Measurements from ENCODE around the gene NHLRC4. TPM values are rescaled to one million over a fixed set of nuclear protein-coding genes. Genes with fewer than 3 reads are reported as not detected.

Gene NHLRC4
- total and polyA plus RNA-seq, 2 of the 13 experiments (the other 11 are each of a cell fraction or from before 2014, with no cell fraction given) = 0.40 to 0.59 TPM

DNA sequence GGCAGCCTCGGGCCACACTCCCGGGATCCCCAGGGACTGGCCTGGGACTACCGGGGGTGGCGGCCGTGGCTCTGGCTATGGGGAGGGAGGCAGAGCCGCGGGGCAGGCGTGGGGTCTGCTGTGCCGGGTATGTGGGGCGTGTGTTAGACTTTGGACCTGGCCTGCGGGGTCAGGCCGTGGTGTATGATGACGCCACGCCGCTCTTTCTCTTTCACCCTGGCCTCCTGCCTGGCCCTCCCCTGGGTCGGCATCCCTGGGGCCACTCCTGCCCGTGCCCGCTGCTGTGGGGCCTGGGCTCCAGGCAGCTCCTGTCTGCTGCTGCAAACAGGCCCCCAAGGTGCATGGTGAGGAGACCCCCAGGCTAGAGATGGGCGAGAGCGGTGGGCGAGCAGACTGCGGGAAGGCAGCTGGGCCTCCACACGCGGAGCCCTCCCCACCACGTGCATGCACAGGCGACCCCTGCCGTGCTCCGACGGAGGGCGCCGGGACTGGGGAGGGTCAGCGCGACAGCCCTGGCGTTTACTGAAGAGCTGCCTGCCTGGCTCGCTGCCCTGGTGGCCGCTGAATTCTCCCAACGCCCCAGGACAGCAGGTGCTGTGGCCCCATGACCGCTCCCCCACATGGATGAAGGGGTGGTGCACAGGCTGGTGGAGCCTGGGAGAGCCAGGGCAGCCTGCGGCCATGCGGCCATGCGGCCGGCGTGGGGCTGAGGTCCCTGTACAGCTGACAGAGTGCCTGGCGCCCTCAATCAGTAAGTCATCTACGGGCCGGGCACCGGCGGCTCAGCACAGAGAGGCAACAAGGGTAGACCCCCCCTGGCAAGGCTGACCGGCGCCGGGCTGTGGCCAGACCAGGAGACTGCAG lies 23.3 kb upstream of the NHLRC4 start (continued):
- TF ChIP-seq, protein P1, sequence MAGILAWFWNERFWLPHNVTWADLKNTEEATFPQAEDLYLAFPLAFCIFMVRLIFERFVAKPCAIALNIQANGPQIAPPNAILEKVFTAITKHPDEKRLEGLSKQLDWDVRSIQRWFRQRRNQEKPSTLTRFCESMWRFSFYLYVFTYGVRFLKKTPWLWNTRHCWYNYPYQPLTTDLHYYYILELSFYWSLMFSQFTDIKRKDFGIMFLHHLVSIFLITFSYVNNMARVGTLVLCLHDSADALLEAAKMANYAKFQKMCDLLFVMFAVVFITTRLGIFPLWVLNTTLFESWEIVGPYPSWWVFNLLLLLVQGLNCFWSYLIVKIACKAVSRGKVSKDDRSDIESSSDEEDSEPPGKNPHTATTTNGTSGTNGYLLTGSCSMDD (CRISPR knock-in tag; IDR thresholded peaks at IDR 0.05) = no peak
- TF ChIP-seq MAFG (CRISPR knock-in tag; IDR thresholded peaks at IDR 0.05) (no peak), KLF15 (CRISPR knock-in tag; IDR thresholded peaks at IDR 0.05; ENCODE audit: borderline replicate concordance) (no peak), ZNF598 (CRISPR knock-in tag; IDR thresholded peaks at IDR 0.05; ENCODE audit: borderline replicate concordance) (no peak), ZNF282 (IDR thresholded peaks at IDR 0.05; ENCODE audit: partially characterized antibody) (no peak), ZNF484 (CRISPR knock-in tag; IDR thresholded peaks at IDR 0.05; ENCODE audit: borderline replicate concordance, low read depth) (no peak), ZNF207 (IDR thresholded peaks at IDR 0.05; ENCODE audit: borderline replicate concordance) (no peak), ZNF3 (CRISPR knock-in tag; IDR thresholded peaks at IDR 0.05) (no peak), ZNF543 (CRISPR knock-in tag; IDR thresholded peaks at IDR 0.05) (no peak), ZSCAN29 (CRISPR knock-in tag; conservative IDR thresholded peaks at IDR 0.05) (no peak), ZNF615 (CRISPR knock-in tag; IDR thresholded peaks at IDR 0.05; ENCODE audit: borderline replicate concordance) (no peak), ZNF616 (CRISPR knock-in tag; IDR thresholded peaks at IDR 0.05; ENCODE audit: low read depth) (no peak), ZNF562 (CRISPR knock-in tag; IDR thresholded peaks at IDR 0.05; ENCODE audit: borderline replicate concordance) (no peak), ZNF775 (CRISPR knock-in tag; IDR thresholded peaks at IDR 0.05; ENCODE audit: borderline replicate concordance) (no peak)
- TF ChIP-seq, protein P2, sequence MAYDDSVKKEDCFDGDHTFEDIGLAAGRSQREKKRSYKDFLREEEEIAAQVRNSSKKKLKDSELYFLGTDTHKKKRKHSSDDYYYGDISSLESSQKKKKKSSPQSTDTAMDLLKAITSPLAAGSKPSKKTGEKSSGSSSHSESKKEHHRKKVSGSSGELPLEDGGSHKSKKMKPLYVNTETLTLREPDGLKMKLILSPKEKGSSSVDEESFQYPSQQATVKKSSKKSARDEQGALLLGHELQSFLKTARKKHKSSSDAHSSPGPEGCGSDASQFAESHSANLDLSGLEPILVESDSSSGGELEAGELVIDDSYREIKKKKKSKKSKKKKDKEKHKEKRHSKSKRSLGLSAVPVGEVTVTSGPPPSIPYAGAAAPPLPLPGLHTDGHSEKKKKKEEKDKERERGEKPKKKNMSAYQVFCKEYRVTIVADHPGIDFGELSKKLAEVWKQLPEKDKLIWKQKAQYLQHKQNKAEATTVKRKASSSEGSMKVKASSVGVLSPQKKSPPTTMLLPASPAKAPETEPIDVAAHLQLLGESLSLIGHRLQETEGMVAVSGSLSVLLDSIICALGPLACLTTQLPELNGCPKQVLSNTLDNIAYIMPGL (CRISPR knock-in tag; IDR thresholded peaks at IDR 0.05; ENCODE audit: borderline replicate concordance in 1 of 2, low read depth in 1 of 2) = peak; percentile 12 to 33; a peak in 1 of 4 replicates
- TF ChIP-seq, protein P3, sequence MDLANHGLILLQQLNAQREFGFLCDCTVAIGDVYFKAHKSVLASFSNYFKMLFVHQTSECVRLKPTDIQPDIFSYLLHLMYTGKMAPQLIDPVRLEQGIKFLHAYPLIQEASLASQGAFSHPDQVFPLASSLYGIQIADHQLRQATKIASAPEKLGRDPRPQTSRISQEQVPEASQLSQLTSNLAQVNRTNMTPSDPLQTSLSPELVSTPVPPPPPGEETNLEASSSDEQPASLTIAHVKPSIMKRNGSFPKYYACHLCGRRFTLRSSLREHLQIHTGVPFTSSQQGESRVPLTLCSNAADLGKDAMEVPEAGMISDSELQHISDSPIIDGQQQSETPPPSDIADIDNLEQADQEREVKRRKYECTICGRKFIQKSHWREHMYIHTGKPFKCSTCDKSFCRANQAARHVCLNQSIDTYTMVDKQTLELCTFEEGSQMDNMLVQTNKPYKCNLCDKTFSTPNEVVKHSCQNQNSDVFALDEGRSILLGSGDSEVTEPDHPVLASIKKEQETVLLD (CRISPR knock-in tag; IDR thresholded peaks at IDR 0.05; ENCODE audit: low read depth) = no peak
- TF ChIP-seq, protein P4, sequence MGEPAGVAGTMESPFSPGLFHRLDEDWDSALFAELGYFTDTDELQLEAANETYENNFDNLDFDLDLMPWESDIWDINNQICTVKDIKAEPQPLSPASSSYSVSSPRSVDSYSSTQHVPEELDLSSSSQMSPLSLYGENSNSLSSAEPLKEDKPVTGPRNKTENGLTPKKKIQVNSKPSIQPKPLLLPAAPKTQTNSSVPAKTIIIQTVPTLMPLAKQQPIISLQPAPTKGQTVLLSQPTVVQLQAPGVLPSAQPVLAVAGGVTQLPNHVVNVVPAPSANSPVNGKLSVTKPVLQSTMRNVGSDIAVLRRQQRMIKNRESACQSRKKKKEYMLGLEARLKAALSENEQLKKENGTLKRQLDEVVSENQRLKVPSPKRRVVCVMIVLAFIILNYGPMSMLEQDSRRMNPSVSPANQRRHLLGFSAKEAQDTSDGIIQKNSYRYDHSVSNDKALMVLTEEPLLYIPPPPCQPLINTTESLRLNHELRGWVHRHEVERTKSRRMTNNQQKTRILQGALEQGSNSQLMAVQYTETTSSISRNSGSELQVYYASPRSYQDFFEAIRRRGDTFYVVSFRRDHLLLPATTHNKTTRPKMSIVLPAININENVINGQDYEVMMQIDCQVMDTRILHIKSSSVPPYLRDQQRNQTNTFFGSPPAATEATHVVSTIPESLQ (CRISPR knock-in tag; conservative IDR thresholded peaks at IDR 0.05) = no peak
- TF ChIP-seq, protein P5, sequence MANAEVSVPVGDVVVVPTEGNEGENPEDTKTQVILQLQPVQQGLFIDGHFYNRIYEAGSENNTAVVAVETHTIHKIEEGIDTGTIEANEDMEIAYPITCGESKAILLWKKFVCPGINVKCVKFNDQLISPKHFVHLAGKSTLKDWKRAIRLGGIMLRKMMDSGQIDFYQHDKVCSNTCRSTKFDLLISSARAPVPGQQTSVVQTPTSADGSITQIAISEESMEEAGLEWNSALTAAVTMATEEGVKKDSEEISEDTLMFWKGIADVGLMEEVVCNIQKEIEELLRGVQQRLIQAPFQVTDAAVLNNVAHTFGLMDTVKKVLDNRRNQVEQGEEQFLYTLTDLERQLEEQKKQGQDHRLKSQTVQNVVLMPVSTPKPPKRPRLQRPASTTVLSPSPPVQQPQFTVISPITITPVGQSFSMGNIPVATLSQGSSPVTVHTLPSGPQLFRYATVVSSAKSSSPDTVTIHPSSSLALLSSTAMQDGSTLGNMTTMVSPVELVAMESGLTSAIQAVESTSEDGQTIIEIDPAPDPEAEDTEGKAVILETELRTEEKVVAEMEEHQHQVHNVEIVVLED (CRISPR knock-in tag; IDR thresholded peaks at IDR 0.05; ENCODE audit: borderline replicate concordance) = peak; percentile 17; the same call in 1 of the 2 replicates
- TF ChIP-seq, protein P6, sequence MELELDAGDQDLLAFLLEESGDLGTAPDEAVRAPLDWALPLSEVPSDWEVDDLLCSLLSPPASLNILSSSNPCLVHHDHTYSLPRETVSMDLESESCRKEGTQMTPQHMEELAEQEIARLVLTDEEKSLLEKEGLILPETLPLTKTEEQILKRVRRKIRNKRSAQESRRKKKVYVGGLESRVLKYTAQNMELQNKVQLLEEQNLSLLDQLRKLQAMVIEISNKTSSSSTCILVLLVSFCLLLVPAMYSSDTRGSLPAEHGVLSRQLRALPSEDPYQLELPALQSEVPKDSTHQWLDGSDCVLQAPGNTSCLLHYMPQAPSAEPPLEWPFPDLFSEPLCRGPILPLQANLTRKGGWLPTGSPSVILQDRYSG (CRISPR knock-in tag; IDR thresholded peaks at IDR 0.05) = no peak
